Choroid plexus epithelial cell (primary cell): Measurements from ENCODE around the gene SLC9B1.
"Not testable (repeated sequence)": the region's sequence is repeated elsewhere in the genome, so short reads cannot be mapped to it uniquely, and the experiment has no call there.

Source experiments
- DNase-seq: peaks from one replicate; pipeline ENCODE4 v3.0.0-alpha.2; 2010; ENCODE audit warnings: low read depth
- H3K4me3 ChIP-seq: 2 replicates; pipeline ENCODE4 v1.5.1; 2011; ENCODE audit warnings: low read depth, mild to moderate bottlenecking, control low read depth, low read length, moderate library complexity
- TF ChIP-seq, protein P1 (sequence below): conservative IDR thresholded peaks from 2 replicates; pipeline ENCODE4 v1.5.1; 2011; ENCODE audit warnings: low read depth, mild to moderate bottlenecking, control low read depth, inconsistent platforms, low read length, moderate library complexity

SLC9B1 gene

GRCh38 chr4:102868781-102869568 lies 150.5 kb downstream of the SLC9B1 start, which contains the start of gene CISD2:
CISD2 (plus strand) TSS chr4:102868992; CDS start chr4:102869085, 93 bp downstream.
- TF ChIP-seq, protein P1, sequence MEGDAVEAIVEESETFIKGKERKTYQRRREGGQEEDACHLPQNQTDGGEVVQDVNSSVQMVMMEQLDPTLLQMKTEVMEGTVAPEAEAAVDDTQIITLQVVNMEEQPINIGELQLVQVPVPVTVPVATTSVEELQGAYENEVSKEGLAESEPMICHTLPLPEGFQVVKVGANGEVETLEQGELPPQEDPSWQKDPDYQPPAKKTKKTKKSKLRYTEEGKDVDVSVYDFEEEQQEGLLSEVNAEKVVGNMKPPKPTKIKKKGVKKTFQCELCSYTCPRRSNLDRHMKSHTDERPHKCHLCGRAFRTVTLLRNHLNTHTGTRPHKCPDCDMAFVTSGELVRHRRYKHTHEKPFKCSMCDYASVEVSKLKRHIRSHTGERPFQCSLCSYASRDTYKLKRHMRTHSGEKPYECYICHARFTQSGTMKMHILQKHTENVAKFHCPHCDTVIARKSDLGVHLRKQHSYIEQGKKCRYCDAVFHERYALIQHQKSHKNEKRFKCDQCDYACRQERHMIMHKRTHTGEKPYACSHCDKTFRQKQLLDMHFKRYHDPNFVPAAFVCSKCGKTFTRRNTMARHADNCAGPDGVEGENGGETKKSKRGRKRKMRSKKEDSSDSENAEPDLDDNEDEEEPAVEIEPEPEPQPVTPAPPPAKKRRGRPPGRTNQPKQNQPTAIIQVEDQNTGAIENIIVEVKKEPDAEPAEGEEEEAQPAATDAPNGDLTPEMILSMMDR: no peak
- H3K4me3 ChIP-seq: peak within 1 kb of the TSS; percentile 85
- DNase-seq: peak; percentile 91

GRCh38 chr4:102868153-102868780 lies 151.2 kb downstream of the SLC9B1 start:
- TF ChIP-seq, protein P1: no peak
- H3K4me3 ChIP-seq: peak overlapping the region; percentile 85
- DNase-seq: no peak

- DNase-seq: no peak
- peak overlapping the region; percentile 85 for H3K4me3 ChIP-seq
- TF ChIP-seq, protein P1: no peak
These were observed 152.0 kb downstream of the SLC9B1 start for GRCh38 chr4:102867278-102868152.

DNA sequence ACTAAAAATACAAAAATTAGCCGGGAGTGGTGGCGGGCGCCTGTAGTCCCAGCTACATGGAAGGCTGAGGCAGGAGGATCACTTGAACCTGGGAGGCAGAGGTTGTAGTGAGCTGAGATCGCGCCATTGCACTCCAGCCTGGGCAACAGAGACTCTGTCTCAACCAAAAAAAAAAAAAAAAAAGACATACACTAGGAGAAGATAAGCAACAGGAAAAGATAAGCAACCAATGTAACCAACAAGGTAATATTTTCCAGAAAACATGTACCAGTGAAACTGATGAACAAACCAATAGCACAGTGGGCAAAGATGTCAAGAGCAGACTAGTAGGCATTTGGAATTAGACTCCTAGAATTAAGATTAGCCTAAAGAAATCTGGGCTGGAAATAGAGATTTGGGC lies 154.2 kb downstream of the SLC9B1 start:
- not testable (repeated sequence) for DNase-seq

DNA sequence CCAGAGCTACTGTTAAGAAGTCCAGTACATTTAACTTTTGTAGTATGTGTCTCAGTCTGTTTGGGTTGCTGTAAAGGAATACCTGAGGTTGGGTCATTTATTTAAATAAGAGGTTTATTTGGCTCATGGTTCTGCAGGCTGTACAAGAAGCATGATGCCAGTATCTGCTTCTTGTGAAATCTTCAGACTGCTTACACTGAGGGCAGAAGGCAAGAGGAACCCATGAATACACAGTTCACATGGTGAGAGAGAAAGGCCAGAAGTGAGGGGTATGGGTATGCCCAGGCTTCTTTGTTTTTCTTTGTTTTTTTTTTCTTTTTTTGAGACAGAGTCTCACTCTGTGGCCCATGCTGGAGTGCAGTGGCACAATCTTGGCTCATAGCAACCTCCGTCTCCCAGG lies 156.8 kb downstream of the SLC9B1 start:
- TF ChIP-seq, protein P1: no peak
- no peak overlapping the region for H3K4me3 ChIP-seq
- DNase-seq: no peak

More for the DNA sequence above, 154.2 kb downstream of the SLC9B1 start:
- H3K4me3 ChIP-seq: not testable (repeated sequence)

DNA sequence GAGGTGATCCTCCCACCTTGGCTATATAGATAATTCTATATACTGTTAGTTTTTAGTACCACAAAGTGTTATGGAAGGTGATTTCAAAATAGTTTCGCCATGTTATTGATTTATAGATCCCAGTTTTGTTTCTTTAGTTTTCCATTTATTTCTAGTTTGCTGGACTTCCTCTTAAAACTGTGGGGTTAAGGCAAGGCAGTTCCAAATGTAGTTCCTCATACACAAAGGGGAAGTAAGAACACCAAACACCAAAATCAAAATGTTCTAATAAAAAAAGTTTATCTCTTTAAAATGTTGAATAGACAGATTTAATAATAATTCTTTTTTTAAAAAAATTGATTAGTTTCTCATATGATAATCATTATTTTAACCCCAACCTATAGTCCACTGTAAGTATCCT lies 157.5 kb downstream of the SLC9B1 start:
- TF ChIP-seq, protein P1: no peak
- DNase-seq: no peak
- H3K4me3 ChIP-seq: no peak overlapping the region
